ENCODE measurements around the gene IFNLR1. TPM values are rescaled to one million over a fixed set of nuclear protein-coding genes. Genes with fewer than 3 reads are reported as not detected.

Gene IFNLR1
- not detected in 2 replicates for total RNA-seq (ENCODE audit: low replicate concordance)

GRCh38 chr1:24186993-24187790 is at the start of gene IFNLR1:
TSS of gene IFNLR1 (minus strand) at chr1:24187289. CDS start at chr1:24187248, 41 bp downstream.

GRCh38 chr1:24142546-24143534 is 44.2 kb downstream of the IFNLR1 start, which contains the start of gene IL22RA1:
TSS of gene IL22RA1 (minus strand) at chr1:24143140. CDS start at chr1:24143082, 58 bp downstream.

GRCh38 chr1:24111996-24112779 is 74.9 kb downstream of the IFNLR1 start, which contains the start of gene MYOM3:
TSS of gene MYOM3 (minus strand) at chr1:24112135. CDS start at chr1:24108636, 3,499 bp downstream.

Other genes with a start within 250 kb of the IFNLR1 start
- 75.7 and 120 TPM in 2 replicates for gene PNRC2, start 227.5 kb downstream of the IFNLR1 start, total RNA-seq (ENCODE audit: low replicate concordance)
- gene SRSF10, start 207.0 kb downstream of the IFNLR1 start, total RNA-seq (ENCODE audit: low replicate concordance), result 73.3 and 153 TPM in 2 replicates
- 0.23 TPM in 1 of 2 replicates, not detected in the other for gene MYOM3, start 75.2 kb downstream of the IFNLR1 start, total RNA-seq (ENCODE audit: low replicate concordance)
- gene IL22RA1, start 44.1 kb downstream of the IFNLR1 start, total RNA-seq (ENCODE audit: low replicate concordance), result not detected in 2 replicates
- not detected in 2 replicates for gene GRHL3, start 132.1 kb upstream of the IFNLR1 start, total RNA-seq (ENCODE audit: low replicate concordance)
- gene STPG1, start 226.5 kb upstream of the IFNLR1 start, total RNA-seq (ENCODE audit: low replicate concordance), result 2.3 and 2.5 TPM in 2 replicates
- gene NIPAL3, start 228.5 kb upstream of the IFNLR1 start, total RNA-seq (ENCODE audit: low replicate concordance), result 24.8 and 25.3 TPM in 2 replicates